GM12878 (cell line): ENCODE data around the gene MSH3. TPM values are rescaled to one million over a fixed set of nuclear protein-coding genes. Genes with fewer than 3 reads are reported as not detected.

Experiments
- ATAC-seq: fragments of 200-7000 bp; cut with Tn5 transposase; 3 replicates; pipeline ENCODE4 v1.9.1; 2020; ENCODE audit warnings: mild to moderate bottlenecking, moderate library complexity
- BruUV-seq: library from RNA; stranded (reverse); fragments of 400-500 nt; replicated peaks from 2 replicates; lab custom pipeline; 2021; lab: Mats Ljungman, UMichigan
- CTCF ChIA-PET: fragments of 300-600 bp; sonication (Branson Sonifier 250); formaldehyde crosslinking; extraction: SDS; loops from one replicate; lab custom pipeline; 2021; ENCODE audit warnings: inconsistent platforms; lab: Yijun Ruan, JAX
- POLR2A ChIA-PET: fragments of 350-600 bp; formaldehyde crosslinking; extraction: SDS; loops from one replicate; lab custom pipeline; 2021; ENCODE audit warnings: inconsistent platforms; lab: Charles Lee
- RAD21 ChIA-PET: fragments of 300-600 bp; sonication (Branson Sonifier 250); formaldehyde crosslinking; loops from one replicate; lab custom pipeline; 2023; ENCODE audit warnings: antibody characterized with exemption; ENCODE audit not compliant: unreplicated experiment; lab: Charles Lee
- SMC1A ChIA-PET: fragments of 300-600 bp; sonication (Branson Sonifier 250); formaldehyde crosslinking; loops from one replicate; lab custom pipeline; 2023; ENCODE audit not compliant: unreplicated experiment, uncharacterized antibody; lab: Charles Lee
- DNase-seq: peaks from one replicate; pipeline ENCODE4 v3.0.0-alpha.2; 2011; ENCODE audit warnings: low read depth, low spot score
- FAIRE-seq: peaks from 3 replicates; lab custom pipeline; 2011; peaks lifted over from hg19 to GRCh38; lab: Jason Lieb, UNC
- H2AFZ ChIP-seq: 2 replicates; pipeline ENCODE4 v1.6.0; 2011; ENCODE audit warnings: low read depth, low read length, control low read depth; ENCODE audit not compliant: control insufficient read depth
- H3K27ac ChIP-seq: 2 replicates; pipeline ENCODE4 v1.5.1; 2011; ENCODE audit warnings: control low read depth; ENCODE audit not compliant: control insufficient read depth, insufficient read depth
- H3K27me3 ChIP-seq, 2 experiments: replicated peaks in 1 of 2; 2 replicates each; pipeline versions ENCODE4 v1.6.0 to v1.6.1; 2011; ENCODE audit warnings: low read length in 1 of 2; ENCODE audit not compliant: control insufficient read depth in 2 of 2, insufficient read depth in 2 of 2
- H3K36me3 ChIP-seq, 2 experiments: 2 replicates each; pipeline ENCODE4 v1.5.1; 2011; ENCODE audit warnings: low read length in 1 of 2; ENCODE audit not compliant: control insufficient read depth in 2 of 2, insufficient read depth in 2 of 2
- H3K4me1 ChIP-seq: 2 replicates; pipeline ENCODE4 v1.6.1; 2011; ENCODE audit warnings: mild to moderate bottlenecking, low read length, moderate library complexity, mixed read lengths; ENCODE audit not compliant: control insufficient read depth, insufficient read depth
- H3K4me2 ChIP-seq: 2 replicates; pipeline ENCODE4 v1.6.0; 2011; ENCODE audit warnings: control low read depth; ENCODE audit not compliant: control insufficient read depth, insufficient read depth
- H3K4me3 ChIP-seq: fragments of 200-600 bp; sonication (generic); 2 replicates; pipeline ENCODE4 v1.5.1; 2016
- H3K79me2 ChIP-seq: 2 replicates; pipeline ENCODE4 v1.6.0; 2011; ENCODE audit warnings: low read length; ENCODE audit not compliant: control insufficient read depth, insufficient read depth
- H3K9ac ChIP-seq: 2 replicates; pipeline ENCODE4 v1.8.0; 2011; ENCODE audit warnings: low read length, control low read depth, mixed read lengths; ENCODE audit not compliant: control insufficient read depth, insufficient read depth
- H3K9me3 ChIP-seq: replicated peaks from 3 replicates; pipeline ENCODE4 v1.5.1; 2011; ENCODE audit warnings: mild to moderate bottlenecking, low read length; ENCODE audit not compliant: control insufficient read depth, insufficient read depth
- H4K20me1 ChIP-seq: 2 replicates; pipeline ENCODE4 v1.6.0; 2011; ENCODE audit not compliant: control insufficient read depth, insufficient read depth
- CBFB ChIP-seq: IDR thresholded peaks from 2 replicates; pipeline ENCODE4 v1.6.1; 2016; ENCODE audit warnings: antibody characterized with exemption, low read depth
- CEBPZ ChIP-seq: fragments of 150-350 bp; IDR thresholded peaks from 2 replicates; pipeline ENCODE4 v1.6.1; 2016; ENCODE audit warnings: low read depth, low read length
- HCFC1 ChIP-seq: fragments of 150-350 bp; IDR thresholded peaks from 2 replicates; pipeline ENCODE4 v1.6.1; 2014; ENCODE audit warnings: low read length
- MAX ChIP-seq: IDR thresholded peaks from 2 replicates; pipeline ENCODE4 v1.6.1; 2012; ENCODE audit warnings: low read depth, low read length, improper control_type of control experiment
- MYC ChIP-seq: IDR thresholded peaks from 2 replicates; pipeline ENCODE4 v1.6.1; 2011; ENCODE audit warnings: mild to moderate bottlenecking, low read length, moderate library complexity, inconsistent platforms; ENCODE audit not compliant: insufficient read depth, insufficient replicate concordance, insufficient read length, severe bottlenecking
- POLR2AphosphoS5 ChIP-seq: IDR thresholded peaks from 2 replicates; pipeline ENCODE4 v1.6.1; 2011; ENCODE audit warnings: mild to moderate bottlenecking, low read length, inconsistent platforms
- RAD51 ChIP-seq: fragments of 450-650 bp; IDR thresholded peaks from 2 replicates; pipeline ENCODE4 v1.6.1; 2016; ENCODE audit warnings: moderate library complexity, mild to moderate bottlenecking, inconsistent platforms
- RBBP5 ChIP-seq: fragments of 200-600 bp; sonication (generic); conservative IDR thresholded peaks from 2 replicates; pipeline ENCODE4 v1.6.1; 2016
- SUZ12 ChIP-seq: fragments of 200-600 bp; sonication (generic); IDR thresholded peaks from one replicate; pipeline ENCODE4 v1.6.1; 2018; ENCODE audit warnings: antibody characterized with exemption, mild to moderate bottlenecking; ENCODE audit not compliant: unreplicated experiment
- TARDBP ChIP-seq: IDR thresholded peaks from 2 replicates; pipeline ENCODE4 v1.6.1; 2016; ENCODE audit warnings: borderline replicate concordance
- TBL1XR1 ChIP-seq: IDR thresholded peaks from 2 replicates; pipeline ENCODE4 v1.6.1; 2012; ENCODE audit warnings: low read depth, low read length, improper control_type of control experiment
- TCF3 ChIP-seq: IDR thresholded peaks from 2 replicates; pipeline ENCODE4 v1.6.1; 2012; ENCODE audit warnings: low read depth, mild to moderate bottlenecking, low read length, borderline replicate concordance; ENCODE audit not compliant: insufficient read depth
- TCF7 ChIP-seq: IDR thresholded peaks from 2 replicates; pipeline ENCODE4 v1.6.1; 2014; ENCODE audit warnings: antibody characterized with exemption, borderline replicate concordance
- ZNF592 ChIP-seq: fragments of 450-650 bp; IDR thresholded peaks from 2 replicates; pipeline ENCODE4 v1.6.1; 2017; ENCODE audit warnings: mild to moderate bottlenecking, moderate library complexity
- WGBS: methylation state at CpG from one replicate; pipeline ENCODE4 v1.1.6; 2016; ENCODE audit warnings: low lambda C conversion rate; ENCODE audit not compliant: insufficient replicate concordance, insufficient coverage; ENCODE audit errors: missing lambda C conversion rate; 5-methylcytosine and 5-hydroxymethylcytosine counted together
- in situ Hi-C: fragments of 300-500 bp; cut with MboI; formaldehyde crosslinking; loops from 9 replicates; pipeline ENCODE4 v1.14.3; 2018; ENCODE audit warnings: mixed read lengths
- intact Hi-C: fragments of 100-400 bp; cut with micrococcal nuclease; formaldehyde crosslinking; loops from one replicate; pipeline ENCODE4 v1.14.2; 2022; ENCODE audit not compliant: unreplicated experiment
- polyA plus RNA-seq, 11 experiments: library from polyadenylated mRNA; depleted of rRNA in 4 of 11; unstranded in 6 of 11; stranded (reverse) in 5 of 11; fragments of >200 nt; fragmentation: Nextera tagmentation in 4 of 11; fragmentation: Illumina TruSeq in 1 of 11; extraction: Ambion mirVana in 4 of 11; extraction: Trizol in 1 of 11; gene quantifications; 1 replicate in 1 of 11; 2 replicates in 10 of 11; pipeline versions ENCODE4 v1.2.1 to v1.2.3, GENCODE V29; 2011 to 2016; ENCODE audit warnings: inconsistent platforms in 2 of 11, missing spikeins in 2 of 11, low read depth in 1 of 11
- total RNA-seq, 4 experiments: library from RNA; depleted of rRNA in 3 of 4; stranded (reverse); fragments of >200 nt in 3 of 4; fragmentation: Illumina TruSeq in 1 of 4; extraction: Trizol in 1 of 4; gene quantifications; 2 replicates each; pipeline versions ENCODE4 v1.2.1 to v1.2.3, GENCODE V29; 2013 to 2021
- TF ChIP-seq, protein P1 (sequence below): IDR thresholded peaks from 2 replicates; pipeline ENCODE4 v1.6.1; 2011; ENCODE audit warnings: low read depth, mild to moderate bottlenecking, low read length, moderate library complexity, borderline replicate concordance; ENCODE audit errors: extremely low read depth

Gene MSH3
- total and polyA plus RNA-seq, 10 of the 15 experiments (the other 5 are each of a cell fraction or from before 2014, with no cell fraction given), result 4.7 to 17.5 (median 12.2) TPM

- DNase-seq, result no peak
- intact Hi-C loops, result no loop called here
- ChIA-PET SMC1A (no interaction called here), RAD21 (no interaction called here), POLR2A (no interaction called here), CTCF (no interaction called here)
- Histone ChIP-seq H3K4me1 (peaks cover 7% of the 10 kb centered on the region; the same call in 1 of the 2 replicates), H3K36me3 (peaks cover 0 to 1% of the 10 kb centered on the region in 2 experiments; a peak in 2 of 4 replicates), H3K9me3 (no peaks in the 10 kb centered on the region), H3K4me3 (no peak overlapping the region), H3K79me2 (no peaks in the 10 kb centered on the region), H3K4me2 (no peak overlapping the region), H3K27ac (no peak overlapping the region), H4K20me1 (no peaks in the 10 kb centered on the region), H2AFZ (no peak overlapping the region), H3K27me3 (no peaks in the 10 kb centered on the region), H3K9ac (no peak overlapping the region)
- no peak for FAIRE-seq
- ATAC-seq, result no peak
- TF ChIP-seq MYC, result no peak
- no peak for TF ChIP-seq ZNF592
- TF ChIP-seq TBL1XR1, result no peak
- TF ChIP-seq CBFB, result no peak
- TF ChIP-seq, protein P1, sequence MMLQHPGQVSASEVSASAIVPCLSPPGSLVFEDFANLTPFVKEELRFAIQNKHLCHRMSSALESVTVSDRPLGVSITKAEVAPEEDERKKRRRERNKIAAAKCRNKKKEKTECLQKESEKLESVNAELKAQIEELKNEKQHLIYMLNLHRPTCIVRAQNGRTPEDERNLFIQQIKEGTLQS, result no peak
- TF ChIP-seq TCF3, result no peak
- TF ChIP-seq CEBPZ, result no peak
- no peak for TF ChIP-seq POLR2AphosphoS5
- no peak for TF ChIP-seq RAD51
- no peak for TF ChIP-seq TCF7
- TF ChIP-seq RBBP5, result no peak
- no peak for TF ChIP-seq TARDBP
- TF ChIP-seq HCFC1, result no peak
- no peak for TF ChIP-seq SUZ12
- TF ChIP-seq MAX, result no peak
- no TSS peak for BruUV-seq
- in situ Hi-C loops, result no loop called here
- WGBS, result 98% methylated on average over 3 of the region's 3 CpGs
Measured at GRCh38 chr5:80863708-80864107, 209.3 kb downstream of the MSH3 start.
